WI38 (cell line): ENCODE measurements around the gene BAZ2B.
A peak's percentile ranks its signal among the peaks of the same experiment; 100 is the strongest.

Source experiments
- H3K4me3 ChIP-seq: 2 replicates; pipeline ENCODE4 v1.5.1; 2011; ENCODE audit warnings: low read depth, mild to moderate bottlenecking, control low read depth, low read length
- CTCF ChIP-seq: IDR thresholded peaks from 2 replicates; pipeline ENCODE4 v1.5.1; 2012; ENCODE audit warnings: low read depth, mild to moderate bottlenecking, control low read depth, low read length

BAZ2B gene

GRCh38 chr2:159559034-159559433 is 57.3 kb downstream of the BAZ2B start:
- no peak overlapping the region for H3K4me3 ChIP-seq
- TF ChIP-seq CTCF = no peak

GRCh38 chr2:159558479-159558878 is 57.9 kb downstream of the BAZ2B start:
- no peak for TF ChIP-seq CTCF
- no peak overlapping the region for H3K4me3 ChIP-seq

- TF ChIP-seq CTCF = peak; percentile 33; the same call in 1 of the 2 replicates
- no peak overlapping the region for H3K4me3 ChIP-seq
These were observed 58.8 kb downstream of the BAZ2B start for GRCh38 chr2:159557437-159558034.

GRCh38 chr2:159555651-159556392 is 60.5 kb downstream of the BAZ2B start:
- no peak for TF ChIP-seq CTCF
- no peak overlapping the region for H3K4me3 ChIP-seq

GRCh38 chr2:159553727-159554126 is 62.6 kb downstream of the BAZ2B start:
- no peak for TF ChIP-seq CTCF
- H3K4me3 ChIP-seq = no peak overlapping the region

- no peak overlapping the region for H3K4me3 ChIP-seq
- TF ChIP-seq CTCF = no peak
These were observed 64.5 kb downstream of the BAZ2B start for GRCh38 chr2:159551806-159552205.

- no peak for TF ChIP-seq CTCF
- H3K4me3 ChIP-seq = no peak overlapping the region
These were observed 66.1 kb downstream of the BAZ2B start for GRCh38 chr2:159550231-159550630.
